Hepatocyte (in vitro differentiated cells): ENCODE results near the gene ATP2B3.

Experiments
- EZH2 ChIP-seq: fragments of 200-600 bp; sonication (generic); IDR thresholded peaks from 2 replicates; pipeline ENCODE4 v1.6.1; 2016; ENCODE audit warnings: antibody characterized with exemption, mild to moderate bottlenecking, borderline replicate concordance
- EZH2phosphoT487 ChIP-seq: fragments of 200-600 bp; sonication (generic); IDR thresholded peaks from one replicate; pipeline ENCODE4 v1.6.1; 2018; ENCODE audit warnings: antibody characterized with exemption, mild to moderate bottlenecking, low read depth, moderate library complexity; ENCODE audit not compliant: unreplicated experiment, severe bottlenecking
- TF ChIP-seq, protein P1 (sequence below): fragments of 200-600 bp; sonication (generic); IDR thresholded peaks from 2 replicates; pipeline ENCODE4 v1.5.1; 2016; ENCODE audit warnings: antibody characterized with exemption, mild to moderate bottlenecking; ENCODE audit not compliant: poor library complexity

- TF ChIP-seq, protein P1, sequence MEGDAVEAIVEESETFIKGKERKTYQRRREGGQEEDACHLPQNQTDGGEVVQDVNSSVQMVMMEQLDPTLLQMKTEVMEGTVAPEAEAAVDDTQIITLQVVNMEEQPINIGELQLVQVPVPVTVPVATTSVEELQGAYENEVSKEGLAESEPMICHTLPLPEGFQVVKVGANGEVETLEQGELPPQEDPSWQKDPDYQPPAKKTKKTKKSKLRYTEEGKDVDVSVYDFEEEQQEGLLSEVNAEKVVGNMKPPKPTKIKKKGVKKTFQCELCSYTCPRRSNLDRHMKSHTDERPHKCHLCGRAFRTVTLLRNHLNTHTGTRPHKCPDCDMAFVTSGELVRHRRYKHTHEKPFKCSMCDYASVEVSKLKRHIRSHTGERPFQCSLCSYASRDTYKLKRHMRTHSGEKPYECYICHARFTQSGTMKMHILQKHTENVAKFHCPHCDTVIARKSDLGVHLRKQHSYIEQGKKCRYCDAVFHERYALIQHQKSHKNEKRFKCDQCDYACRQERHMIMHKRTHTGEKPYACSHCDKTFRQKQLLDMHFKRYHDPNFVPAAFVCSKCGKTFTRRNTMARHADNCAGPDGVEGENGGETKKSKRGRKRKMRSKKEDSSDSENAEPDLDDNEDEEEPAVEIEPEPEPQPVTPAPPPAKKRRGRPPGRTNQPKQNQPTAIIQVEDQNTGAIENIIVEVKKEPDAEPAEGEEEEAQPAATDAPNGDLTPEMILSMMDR = no peak
- TF ChIP-seq EZH2phosphoT487 = no peak
- no peak for TF ChIP-seq EZH2
These were observed 43.9 kb downstream of the ATP2B3 start for GRCh38 chrX:153561337-153561736.
